ENCODE data around the gene SPACA9.

- no peak for TF ChIP-seq CTCF (IDR thresholded peaks at IDR 0.05)
- no peak for TF ChIP-seq POLR2A (IDR thresholded peaks at IDR 0.05)
Measured at GRCh38 chr9:132914924-132915323, 36.2 kb downstream of the SPACA9 start.

Measured in right lobe of liver (tissue), 4 donors.